Mesenchymal stem cell (in vitro differentiated cells and primary cell): ENCODE data around the gene LACTB.

Experiments used
- DNase-seq: peaks from one replicate; pipeline ENCODE4 v3.0.0-alpha.2; 2013
- H2AFZ ChIP-seq: one replicate; pipeline ENCODE4 v1.6.1; 2013; ENCODE audit warnings: low read depth, mild to moderate bottlenecking, control low read depth, inconsistent platforms, low read length, moderate library complexity
- H2AK5ac ChIP-seq: 2 replicates; pipeline ENCODE4 v1.6.1; 2013; ENCODE audit warnings: low read length, moderate library complexity, mild to moderate bottlenecking, inconsistent platforms; ENCODE audit not compliant: severe bottlenecking
- H2BK120ac ChIP-seq: one replicate; pipeline ENCODE4 v1.6.1; 2013; ENCODE audit warnings: low read depth, mild to moderate bottlenecking, inconsistent platforms, low read length, moderate library complexity
- H2BK12ac ChIP-seq, 2 experiments: one replicate each; pipeline ENCODE4 v1.6.1; 2013; ENCODE audit warnings: inconsistent platforms in 2 of 2, low read length in 2 of 2, mild to moderate bottlenecking in 2 of 2, moderate library complexity in 2 of 2, control low read depth in 1 of 2
- H2BK15ac ChIP-seq: one replicate; pipeline ENCODE4 v1.6.1; 2013; ENCODE audit warnings: mild to moderate bottlenecking, low read depth, inconsistent platforms; ENCODE audit not compliant: poor library complexity, severe bottlenecking
- H2BK5ac ChIP-seq: 2 replicates; pipeline ENCODE4 v1.6.1; 2013; ENCODE audit warnings: low read depth, mild to moderate bottlenecking, low read length, control low read depth, inconsistent platforms; ENCODE audit not compliant: poor library complexity, severe bottlenecking
- H3K14ac ChIP-seq, 2 experiments: one replicate each; pipeline ENCODE4 v1.6.1; 2013; ENCODE audit warnings: inconsistent platforms in 2 of 2, low read length in 2 of 2, control low read depth in 1 of 2, mild to moderate bottlenecking in 1 of 2, moderate library complexity in 1 of 2
- H3K18ac ChIP-seq, 2 experiments: one replicate each; pipeline ENCODE4 v1.6.1; 2013; ENCODE audit warnings: inconsistent platforms in 2 of 2, low read length in 2 of 2, control low read depth in 1 of 2, low read depth in 1 of 2, mild to moderate bottlenecking in 1 of 2
- H3K23ac ChIP-seq, 2 experiments: one replicate each; pipeline ENCODE4 v1.6.1; 2013; ENCODE audit warnings: inconsistent platforms in 2 of 2, low read length in 2 of 2, mild to moderate bottlenecking in 2 of 2, moderate library complexity in 2 of 2, control low read depth in 1 of 2
- H3K27ac ChIP-seq: 2 replicates; pipeline ENCODE4 v1.5.1; 2013; ENCODE audit warnings: mild to moderate bottlenecking, moderate library complexity, low read length, control low read depth, inconsistent platforms; ENCODE audit not compliant: poor library complexity, severe bottlenecking
- H3K27me3 ChIP-seq, 2 experiments: 2 replicates each; pipeline versions ENCODE4 v1.6.1 to v1.7.0; 2013; ENCODE audit warnings: low read length in 2 of 2, mild to moderate bottlenecking in 2 of 2, moderate library complexity in 2 of 2, control low read depth in 1 of 2, inconsistent platforms in 1 of 2; ENCODE audit not compliant: control insufficient read depth in 1 of 2, insufficient read depth in 1 of 2
- H3K36me3 ChIP-seq, 2 experiments: 2 replicates each; pipeline versions ENCODE4 v1.6.1 to v1.7.0; 2013; ENCODE audit warnings: low read length in 2 of 2, control low read depth in 1 of 2, inconsistent platforms in 1 of 2, low read depth in 1 of 2, mild to moderate bottlenecking in 1 of 2; ENCODE audit not compliant: insufficient read depth in 2 of 2, control insufficient read depth in 1 of 2
- H3K4ac ChIP-seq, 2 experiments: one replicate each; pipeline ENCODE4 v1.6.1; 2013; ENCODE audit warnings: inconsistent platforms in 2 of 2, low read length in 2 of 2, mild to moderate bottlenecking in 2 of 2, moderate library complexity in 2 of 2, control low read depth in 1 of 2, low read depth in 1 of 2
- H3K4me1 ChIP-seq: 2 replicates; pipeline ENCODE4 v1.6.1; 2013; ENCODE audit warnings: low read depth, low read length, control low read depth; ENCODE audit not compliant: control insufficient read depth, insufficient read depth
- H3K4me2 ChIP-seq: 2 replicates; pipeline ENCODE4 v1.6.1; 2013; ENCODE audit warnings: low read length, mild to moderate bottlenecking, inconsistent platforms; ENCODE audit not compliant: poor library complexity, severe bottlenecking
- H3K4me3 ChIP-seq, 2 experiments: 2 replicates each; pipeline versions ENCODE4 v1.5.1 to v1.7.0; 2013; ENCODE audit warnings: low read length in 2 of 2, mild to moderate bottlenecking in 2 of 2, control low read depth in 1 of 2, low read depth in 1 of 2; ENCODE audit not compliant: insufficient read depth in 1 of 2
- H3K79me1 ChIP-seq: replicated peaks from 2 replicates; pipeline ENCODE4 v1.6.1; 2013; ENCODE audit warnings: mild to moderate bottlenecking, control low read depth, low read length, inconsistent platforms; ENCODE audit not compliant: poor library complexity, severe bottlenecking
- H3K9ac ChIP-seq: 2 replicates; pipeline ENCODE4 v1.7.0; 2013; ENCODE audit warnings: mild to moderate bottlenecking, low read length, moderate library complexity
- H3K9me3 ChIP-seq: 2 replicates; pipeline ENCODE4 v1.7.0; 2013; ENCODE audit warnings: mild to moderate bottlenecking, low read length; ENCODE audit not compliant: control insufficient read depth
- H4K8ac ChIP-seq: one replicate; pipeline ENCODE4 v1.6.1; 2013; ENCODE audit warnings: inconsistent platforms, mild to moderate bottlenecking, low read length, moderate library complexity
- H4K91ac ChIP-seq: one replicate; pipeline ENCODE4 v1.6.1; 2013; ENCODE audit warnings: mild to moderate bottlenecking, low read length, inconsistent platforms
- WGBS: methylation state at CpG from one replicate; pipeline ENCODE4 v1.1.7; 2013; ENCODE audit warnings: mixed read lengths; 5-methylcytosine and 5-hydroxymethylcytosine counted together

The LACTB gene

DNA sequence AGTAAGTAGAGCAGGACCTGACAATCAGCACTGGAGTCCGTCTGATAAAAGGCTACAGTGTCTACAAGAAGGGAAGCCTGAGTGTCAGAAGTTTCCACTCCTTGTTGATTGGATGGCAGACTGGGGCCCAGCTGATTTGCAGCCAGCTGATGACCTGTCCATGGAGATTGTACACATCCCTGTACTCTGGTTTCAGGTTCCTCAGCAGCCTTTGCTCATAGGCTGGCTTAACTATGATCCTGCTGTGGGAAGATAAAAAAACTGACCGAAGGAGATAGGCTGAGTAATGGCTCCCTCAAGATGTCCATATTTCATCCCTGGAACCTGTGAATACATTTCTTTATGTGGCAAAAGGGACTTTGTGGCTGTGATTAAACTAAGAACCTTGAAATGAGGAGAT is 11.7 kb upstream of the LACTB start:
- Histone ChIP-seq H3K4me2 (no peak overlapping the region), H2BK120ac (no peak overlapping the region), H2AFZ (no peak overlapping the region), H3K18ac (peak overlapping the region; percentile 10 to 59), H2BK12ac (no peak overlapping the region), H3K4me1 (peaks cover 18% of the 10 kb centered on the region), H3K4ac (no peak overlapping the region), H3K4me3 (no peak overlapping the region), H3K23ac (no peak overlapping the region), H4K91ac (no peak overlapping the region), H2AK5ac (peak overlapping the region; percentile 25), H2BK5ac (no peak overlapping the region), H3K9me3 (no peaks in the 10 kb centered on the region), H3K36me3 (no peaks in the 10 kb centered on the region), H3K27ac (no peak overlapping the region), H3K14ac (no peak overlapping the region), H3K79me1 (no peaks in the 10 kb centered on the region), H2BK15ac (no peak overlapping the region), H3K9ac (no peak overlapping the region), H3K27me3 (no peaks in the 10 kb centered on the region), H4K8ac (no peak overlapping the region)
- DNase-seq: no peak
- WGBS: 84% methylated on average over 2 of the region's 2 CpGs

DNA sequence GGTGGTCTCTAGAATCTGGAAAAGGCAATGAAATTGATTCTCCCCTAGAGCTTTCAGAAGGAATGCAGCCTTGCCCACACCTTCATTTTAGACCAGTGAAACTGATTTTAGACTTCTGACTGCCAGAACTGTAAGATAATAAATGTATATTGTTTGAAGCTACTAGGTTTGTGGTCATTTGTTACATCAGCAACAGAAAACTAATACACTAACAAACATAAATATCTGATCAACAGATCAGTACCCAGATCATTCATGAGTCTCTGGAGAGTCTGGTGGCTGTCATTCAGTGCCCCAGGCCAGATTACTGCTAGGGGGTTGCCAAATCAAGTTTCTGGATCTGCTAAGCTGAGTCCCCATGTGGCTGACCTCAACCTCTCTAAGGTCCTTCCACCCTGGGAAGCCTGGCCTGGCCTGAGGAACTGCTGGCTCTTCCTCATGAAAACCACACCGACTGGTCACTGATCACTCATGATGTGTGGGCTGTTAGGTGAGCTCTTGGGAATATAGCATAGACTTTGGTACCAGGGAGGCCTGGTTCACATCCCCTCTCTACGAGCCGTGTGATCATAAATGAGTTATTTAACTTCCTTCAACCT is 11.1 kb upstream of the LACTB start:
- Histone ChIP-seq H3K4me1 (peaks cover 18% of the 10 kb centered on the region), H3K14ac (peak overlapping the region in 1 of 2 experiments; percentile 46), H3K4ac (no peak overlapping the region), H3K27me3 (no peaks in the 10 kb centered on the region), H3K9ac (no peak overlapping the region), H4K8ac (no peak overlapping the region), H3K79me1 (no peaks in the 10 kb centered on the region), H2BK120ac (no peak overlapping the region), H2BK12ac (no peak overlapping the region), H3K4me3 (no peak overlapping the region), H2BK5ac (no peak overlapping the region), H4K91ac (no peak overlapping the region), H2AK5ac (peak overlapping the region; percentile 41), H3K18ac (no peak overlapping the region), H2BK15ac (no peak overlapping the region), H2AFZ (no peak overlapping the region), H3K4me2 (no peak overlapping the region), H3K27ac (no peak overlapping the region), H3K9me3 (no peaks in the 10 kb centered on the region), H3K36me3 (no peaks in the 10 kb centered on the region), H3K23ac (no peak overlapping the region)
- 100% methylated on average over 3 of the region's 3 CpGs for WGBS
- no peak for DNase-seq

DNA sequence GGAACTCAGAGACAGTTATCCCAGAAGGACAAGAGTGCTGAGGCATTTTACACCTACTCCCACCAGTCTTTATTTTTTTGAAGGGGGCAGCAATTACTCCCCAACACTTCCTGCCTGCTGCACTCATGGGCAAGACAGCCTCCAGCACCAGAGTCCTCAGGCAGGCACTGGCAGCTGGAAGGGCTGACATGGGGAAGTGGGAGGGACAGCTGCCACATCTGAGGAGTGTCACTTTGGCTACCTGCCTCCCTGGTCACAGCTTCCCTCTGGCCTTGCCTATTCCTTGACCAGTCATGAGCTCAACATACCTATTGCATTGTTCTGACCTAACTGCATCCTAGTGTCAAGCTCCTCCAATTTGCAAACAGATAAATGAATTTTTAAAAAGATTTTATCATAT is 10.2 kb upstream of the LACTB start:
- DNase-seq: no peak
- H3K14ac ChIP-seq: no peak overlapping the region
- H3K9me3 ChIP-seq: no peaks in the 10 kb centered on the region
- H2AFZ ChIP-seq: no peak overlapping the region
- H3K4me1 ChIP-seq: peaks cover 18% of the 10 kb centered on the region
- H4K8ac ChIP-seq: no peak overlapping the region
- H3K4me3 ChIP-seq: no peak overlapping the region
- H3K27ac ChIP-seq: no peak overlapping the region
- H3K23ac ChIP-seq: no peak overlapping the region
- H3K79me1 ChIP-seq: no peaks in the 10 kb centered on the region
- H3K18ac ChIP-seq: no peak overlapping the region
- H2BK5ac ChIP-seq: no peak overlapping the region
- peak overlapping the region; percentile 43 for H2AK5ac ChIP-seq
- peak overlapping the region; percentile 5 to 29 for H2BK12ac ChIP-seq
- no peak overlapping the region for H3K9ac ChIP-seq
- H2BK15ac ChIP-seq: no peak overlapping the region
- no peak overlapping the region for H3K4ac ChIP-seq
- H4K91ac ChIP-seq: no peak overlapping the region
- H3K36me3 ChIP-seq: no peaks in the 10 kb centered on the region
- no peaks in the 10 kb centered on the region for H3K27me3 ChIP-seq
- H3K4me2 ChIP-seq: no peak overlapping the region
- no peak overlapping the region for H2BK120ac ChIP-seq

GRCh38 chr15:63112871-63113270 is 8.8 kb upstream of the LACTB start:
- Histone ChIP-seq H3K27me3 (no peaks in the 10 kb centered on the region), H4K8ac (no peak overlapping the region), H3K23ac (no peak overlapping the region), H4K91ac (no peak overlapping the region), H3K4me3 (no peak overlapping the region), H3K4me1 (peaks cover 15% of the 10 kb centered on the region), H3K18ac (no peak overlapping the region), H3K27ac (no peak overlapping the region), H3K4me2 (no peak overlapping the region), H2BK12ac (no peak overlapping the region), H2BK5ac (no peak overlapping the region), H2BK15ac (no peak overlapping the region), H3K4ac (no peak overlapping the region), H3K9ac (no peak overlapping the region), H3K14ac (no peak overlapping the region), H2BK120ac (no peak overlapping the region), H2AFZ (no peak overlapping the region), H2AK5ac (no peak overlapping the region), H3K79me1 (no peaks in the 10 kb centered on the region), H3K36me3 (no peaks in the 10 kb centered on the region), H3K9me3 (no peaks in the 10 kb centered on the region)
- 100% methylated on average over 2 of the region's 3 CpGs for WGBS
- DNase-seq: no peak
